Naive thymus-derived CD4-positive, alpha-beta T cell (primary cell): Measurements from ENCODE around the gene ZNF697. TPM values are rescaled to one million over a fixed set of nuclear protein-coding genes. Genes with fewer than 3 reads are reported as not detected.

ENCODE experiments used
- ATAC-seq: fragments of 150-1000 bp; cut with Tn5 transposase; 2 replicates; pipeline ENCODE4 v1.10.0; 2021; ENCODE audit warnings: mild to moderate bottlenecking, moderate library complexity
- CTCF ChIA-PET: fragments of 350-600 bp; sonication (Branson Sonifier 250); formaldehyde crosslinking; loops from one replicate; lab custom pipeline; 2021; ENCODE audit warnings: antibody characterized with exemption; lab: Charles Lee
- POLR2A ChIA-PET: fragments of 350-600 bp; sonication (Branson Sonifier 250); formaldehyde crosslinking; loops from one replicate; lab custom pipeline; 2021; ENCODE audit warnings: antibody characterized with exemption, inconsistent platforms; lab: Charles Lee
- DNase-seq, 9 donors: peaks; one replicate each; pipeline versions ENCODE4 v3.0.0 to v3.0.0-alpha.2; 2020 to 2022; ENCODE audit warnings: mixed read lengths in 1 of 9
- H3K27ac ChIP-seq: one replicate; pipeline ENCODE4 v1.7.0; 2013; ENCODE audit warnings: mild to moderate bottlenecking, low read depth, low read length, moderate library complexity
- H3K27me3 ChIP-seq, 2 donors: one replicate each; pipeline ENCODE4 v1.7.0; 2013; ENCODE audit warnings: low read length in 2 of 2, mild to moderate bottlenecking in 2 of 2, moderate library complexity in 2 of 2; ENCODE audit not compliant: control insufficient read depth in 2 of 2, insufficient read depth in 2 of 2
- H3K36me3 ChIP-seq, 3 experiments: 1 replicate in 2 of 3; 2 replicates in 1 of 3; pipeline ENCODE4 v1.7.0; 2013; ENCODE audit warnings: low read length in 3 of 3, mild to moderate bottlenecking in 3 of 3, moderate library complexity in 1 of 3; ENCODE audit not compliant: insufficient read depth in 3 of 3, control insufficient read depth in 2 of 3
- H3K4me1 ChIP-seq, 2 donors: one replicate each; pipeline ENCODE4 v1.7.0; 2013; ENCODE audit warnings: low read length in 2 of 2, mild to moderate bottlenecking in 2 of 2, moderate library complexity in 1 of 2; ENCODE audit not compliant: control insufficient read depth in 2 of 2, insufficient read depth in 2 of 2
- H3K4me3 ChIP-seq: 2 replicates; pipeline ENCODE4 v1.7.0; 2013; ENCODE audit warnings: mild to moderate bottlenecking, low read length
- H3K9me3 ChIP-seq, 3 experiments: 1 replicate in 2 of 3; 2 replicates in 1 of 3; pipeline ENCODE4 v1.7.0; 2013; ENCODE audit warnings: low read length in 3 of 3; ENCODE audit not compliant: control insufficient read depth in 2 of 3
- H3K27ac Mint-ChIP-seq, 9 donors: one replicate each; pipeline ENCODE4 v1.8.0; 2020 to 2022; ENCODE audit warnings: mixed read lengths in 9 of 9, mild to moderate bottlenecking in 8 of 9, moderate library complexity in 5 of 9, inconsistent platforms in 2 of 9
- H3K27me3 Mint-ChIP-seq, 5 donors: one replicate each; pipeline ENCODE4 v1.8.0; 2021 to 2022; ENCODE audit warnings: mixed read lengths in 5 of 5, mild to moderate bottlenecking in 1 of 5
- H3K36me3 Mint-ChIP-seq, 5 donors: one replicate each; pipeline ENCODE4 v1.8.0; 2020 to 2022; ENCODE audit warnings: mixed read lengths in 5 of 5, mild to moderate bottlenecking in 3 of 5, inconsistent platforms in 1 of 5
- H3K4me1 Mint-ChIP-seq, 7 donors: one replicate each; pipeline ENCODE4 v1.8.0; 2020 to 2022; ENCODE audit warnings: mixed read lengths in 7 of 7, mild to moderate bottlenecking in 3 of 7, inconsistent platforms in 1 of 7
- H3K4me3 Mint-ChIP-seq, 10 donors: one replicate each; pipeline ENCODE4 v1.8.0; 2020 to 2022; ENCODE audit warnings: mild to moderate bottlenecking in 10 of 10, mixed read lengths in 10 of 10, moderate library complexity in 6 of 10, inconsistent platforms in 2 of 10
- H3K9me3 Mint-ChIP-seq, 11 donors: one replicate each; pipeline ENCODE4 v1.8.0; 2020 to 2022; ENCODE audit warnings: mixed read lengths in 11 of 11, mild to moderate bottlenecking in 4 of 11, inconsistent platforms in 1 of 11, moderate library complexity in 1 of 11
- intact Hi-C, 2 donors: fragments of 100-400 bp; cut with micrococcal nuclease; formaldehyde crosslinking; loops; one replicate each; pipeline ENCODE4 v1.15.1; 2023
- polyA plus RNA-seq, 2 donors: library from polyadenylated mRNA; unstranded; fragments of 300-500 nt; fragmentation: Illumina TruSeq; gene quantifications; one replicate each; pipeline ENCODE4 v1.2.3, GENCODE V29; 2021
- total RNA-seq, 6 experiments: library from RNA in 5 of 6; stranded (reverse) in 5 of 6; gene quantifications; 1 replicate in 5 of 6; 2 replicates in 1 of 6; pipeline ENCODE4 v1.2.3 and lab custom pipeline; 2021 to 2026

Gene ZNF697
- total and polyA plus RNA-seq, 7 experiments from 2014 or later, result 0.08 to 2.1 (median 0.24) TPM; not detected in 2

- intact Hi-C loops, result loop anchor here in 1 of 2 donors (10.0 kb wide), 1 partner anchor 1522 kb away; no protein-coding TSS in a partner anchor
- Histone ChIP-seq H3K4me3 (no peak overlapping the region), H3K4me1 (peaks cover 0 to 4% of the 10 kb centered on the region in 2 donors), H3K27me3 (no peaks in the 10 kb centered on the region), H3K27ac (no peak overlapping the region), H3K9me3 (no peaks in the 10 kb centered on the region), H3K36me3 (no peaks in the 10 kb centered on the region)
- ATAC-seq (no peak), DNase-seq (no peak)
- peak overlapping the region in 1 of 10 donors; percentile 12 for H3K4me3 Mint-ChIP-seq
- ChIA-PET CTCF (interaction anchor here (1.3 to 1.6 kb wide), 2 partner anchors 63 to 401 kb away, joined by 4 to 5 read pairs; no protein-coding TSS in a partner anchor), POLR2A (no interaction called here)
- peaks cover 11 to 48% (median 26%) of the 10 kb centered on the region in 5 donors for H3K27me3 Mint-ChIP-seq
- H3K9me3 Mint-ChIP-seq, result no peaks in the 10 kb centered on the region
- no peak overlapping the region for H3K27ac Mint-ChIP-seq
- H3K36me3 Mint-ChIP-seq, result no peaks in the 10 kb centered on the region
- H3K4me1 Mint-ChIP-seq, result peaks cover 0 to 6% (median 4%) of the 10 kb centered on the region in 7 donors
Measured at GRCh38 chr1:119676571-119677206, 28.6 kb upstream of the ZNF697 start.

- CTCF ChIA-PET, result interaction anchor here (1.1 to 1.3 kb wide), 4 partner anchors 56 to 400 kb away, joined by 3 to 4 read pairs (median 4); no protein-coding TSS in a partner anchor
- Mint-ChIP-seq H3K4me3 (peak overlapping the region in 9 of 10 donors; percentile 53 to 83 (median 75)), H3K27me3 (peaks cover 11 to 55% (median 31%) of the 10 kb centered on the region in 5 donors), H3K4me1 (peaks cover 0 to 6% (median 4%) of the 10 kb centered on the region in 7 donors), H3K27ac (peak overlapping the region in 1 of 9 donors; percentile 21), H3K36me3 (no peaks in the 10 kb centered on the region), H3K9me3 (no peaks in the 10 kb centered on the region)
- POLR2A ChIA-PET, result no interaction called here
- peaks cover 0 to 4% of the 10 kb centered on the region in 2 donors for H3K4me1 ChIP-seq
- DNase-seq (peak; percentile 9 to 59 (median 51)), ATAC-seq (peak; percentile 63)
- no peaks in the 10 kb centered on the region for H3K9me3 ChIP-seq
- H3K27ac ChIP-seq, result no peak overlapping the region
- no peaks in the 10 kb centered on the region for H3K36me3 ChIP-seq
- no peaks in the 10 kb centered on the region for H3K27me3 ChIP-seq
- intact Hi-C loops, result loop anchor here (1.0 to 10.0 kb wide), 4 partner anchors 62 to 1521 kb away; no protein-coding TSS in a partner anchor
- peak overlapping the region; percentile 26 for H3K4me3 ChIP-seq
Measured at GRCh38 chr1:119675349-119676345, 27.6 kb upstream of the ZNF697 start.

DNA sequence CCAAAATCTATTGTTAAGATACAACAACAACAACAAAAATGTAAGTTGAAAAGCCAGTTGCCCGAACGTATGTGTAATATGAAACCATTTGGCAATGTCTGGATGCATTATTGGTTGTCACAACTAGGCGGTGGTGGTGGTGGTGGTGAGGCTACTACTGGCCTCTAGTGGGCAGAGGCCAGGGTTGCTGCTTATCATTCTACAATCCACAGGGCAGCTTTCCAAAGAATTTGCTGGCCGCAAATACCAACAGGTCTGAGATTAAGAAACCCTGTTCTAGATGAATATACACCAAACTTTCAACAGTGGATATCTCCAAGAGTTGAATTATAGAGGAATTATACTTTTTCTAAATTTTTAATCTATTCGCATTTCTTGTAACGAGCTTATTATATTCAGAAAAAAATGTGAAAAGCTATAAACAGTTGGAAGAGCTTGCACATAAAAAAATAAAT is 26.8 kb upstream of the ZNF697 start:
- Mint-ChIP-seq H3K4me3 (peak overlapping the region in 6 of 10 donors; percentile 27 to 80 (median 72)), H3K4me1 (peaks cover 0 to 6% (median 4%) of the 10 kb centered on the region in 7 donors), H3K27ac (no peak overlapping the region), H3K36me3 (no peaks in the 10 kb centered on the region), H3K9me3 (no peaks in the 10 kb centered on the region), H3K27me3 (peaks cover 11 to 59% (median 30%) of the 10 kb centered on the region in 5 donors)
- H3K4me3 ChIP-seq, result peak overlapping the region; percentile 26
- POLR2A ChIA-PET, result no interaction called here
- DNase-seq (peak in 4 of 9 donors; percentile 10 to 30 (median 18)), ATAC-seq (no peak)
- no peaks in the 10 kb centered on the region for H3K9me3 ChIP-seq
- H3K4me1 ChIP-seq, result peaks cover 0 to 4% of the 10 kb centered on the region in 2 donors
- intact Hi-C loops, result loop anchor here (1.0 to 10.0 kb wide), 5 partner anchors 37 to 1520 kb away; partner anchors contain the start of gene PHGDH (in 1 of the 2)
- H3K36me3 ChIP-seq, result no peaks in the 10 kb centered on the region
- H3K27ac ChIP-seq, result no peak overlapping the region
- H3K27me3 ChIP-seq, result no peaks in the 10 kb centered on the region
- CTCF ChIA-PET, result interaction anchor here (1.0 to 1.2 kb wide), 4 partner anchors 55 to 400 kb away, joined by 3 to 4 read pairs (median 4); no protein-coding TSS in a partner anchor

- no peaks in the 10 kb centered on the region for H3K36me3 ChIP-seq
- H3K4me3 Mint-ChIP-seq, result peak overlapping the region in 1 of 10 donors; percentile 28
- H3K36me3 Mint-ChIP-seq, result no peaks in the 10 kb centered on the region
- ChIA-PET CTCF (interaction anchor here (0.6 to 1.2 kb wide), 3 partner anchors 13 to 399 kb away, joined by 3 to 4 read pairs (median 3); no protein-coding TSS in a partner anchor), POLR2A (no interaction called here)
- H3K9me3 Mint-ChIP-seq, result no peaks in the 10 kb centered on the region
- DNase-seq, result no peak
- H3K27me3 ChIP-seq, result no peaks in the 10 kb centered on the region
- intact Hi-C loops, result loop anchor here in 1 of 2 donors (5.0 to 10.0 kb wide), 2 partner anchors 38 to 1519 kb away; partner anchors contain the start of gene PHGDH
- ATAC-seq, result no peak
- peak overlapping the region in 1 of 9 donors; percentile 22 for H3K27ac Mint-ChIP-seq
- no peak overlapping the region for H3K4me3 ChIP-seq
- peaks cover 16 to 57% (median 30%) of the 10 kb centered on the region in 5 donors for H3K27me3 Mint-ChIP-seq
- H3K4me1 Mint-ChIP-seq, result peaks cover 0 to 6% (median 4%) of the 10 kb centered on the region in 7 donors
- H3K9me3 ChIP-seq, result no peaks in the 10 kb centered on the region
- no peak overlapping the region for H3K27ac ChIP-seq
- peaks cover 0 to 4% of the 10 kb centered on the region in 2 donors for H3K4me1 ChIP-seq
Measured at GRCh38 chr1:119674111-119674526, 26.1 kb upstream of the ZNF697 start.

DNA sequence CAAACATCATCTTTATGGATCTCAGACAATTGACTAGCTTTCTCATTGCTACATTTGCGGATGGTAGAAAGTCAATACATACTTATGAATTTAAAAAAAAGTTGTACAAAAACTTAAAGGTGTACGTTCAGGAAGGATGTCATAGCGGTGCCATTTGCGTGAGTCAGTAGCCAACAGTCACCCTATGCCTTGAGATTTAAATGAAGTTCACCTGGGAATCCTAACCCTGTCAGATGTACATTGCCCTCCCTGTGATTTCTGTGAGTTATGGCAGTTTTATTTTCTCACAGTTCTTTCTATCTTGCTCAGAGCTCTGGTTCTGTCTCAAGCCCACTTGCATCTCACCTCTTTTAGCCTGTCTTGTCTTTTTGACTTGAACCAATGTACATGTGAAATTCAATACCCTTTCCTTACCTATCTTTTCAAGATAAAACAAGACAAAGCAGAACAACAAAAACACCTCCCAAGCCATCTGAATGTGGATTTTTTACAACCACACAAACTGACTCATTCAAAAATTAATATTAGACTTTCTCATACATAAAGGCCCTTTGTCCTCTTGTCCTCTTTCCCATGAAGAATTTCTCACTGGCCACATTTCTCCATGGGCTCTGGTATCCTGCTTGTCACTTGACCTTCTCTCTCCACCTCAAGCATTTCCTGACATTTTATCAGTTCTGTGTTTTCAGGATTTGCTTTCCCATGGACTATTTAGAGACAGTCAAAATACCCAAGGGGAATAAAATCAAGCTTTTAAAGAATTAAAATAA is 25.3 kb upstream of the ZNF697 start:
- no peaks in the 10 kb centered on the region for H3K9me3 ChIP-seq
- H3K27ac Mint-ChIP-seq, result no peak overlapping the region
- no peaks in the 10 kb centered on the region for H3K36me3 Mint-ChIP-seq
- peaks cover 16 to 52% (median 26%) of the 10 kb centered on the region in 5 donors for H3K27me3 Mint-ChIP-seq
- ChIA-PET POLR2A (no interaction called here), CTCF (interaction anchor here (0.6 to 1.0 kb wide), 2 partner anchors 9 to 14 kb away, joined by 3 read pairs; no protein-coding TSS in a partner anchor)
- no peak overlapping the region for H3K27ac ChIP-seq
- no peak overlapping the region for H3K4me3 ChIP-seq
- no peaks in the 10 kb centered on the region for H3K36me3 ChIP-seq
- no peak overlapping the region for H3K4me3 Mint-ChIP-seq
- no peak for ATAC-seq
- no peaks in the 10 kb centered on the region for H3K27me3 ChIP-seq
- no peaks in the 10 kb centered on the region for H3K9me3 Mint-ChIP-seq
- H3K4me1 Mint-ChIP-seq, result peaks cover 0 to 6% (median 4%) of the 10 kb centered on the region in 7 donors
- peaks cover 0 to 4% of the 10 kb centered on the region in 2 donors for H3K4me1 ChIP-seq
- DNase-seq, result no peak
- intact Hi-C loops, result loop anchor here in 1 of 2 donors (5.0 to 10.0 kb wide), 2 partner anchors 39 to 1519 kb away; partner anchors contain the start of gene PHGDH
